HG03045 (cell line): ENCODE measurements around the gene LRP1B.

Experiments used
- ATAC-seq: cut with Tn5 transposase; IDR thresholded peaks from one replicate; pipeline ENCODE4 v1.9.1; 2021; ENCODE audit warnings: mild to moderate bottlenecking, moderate library complexity; ENCODE audit not compliant: unreplicated experiment

Gene LRP1B

GRCh38 chr2:142131010-142131669 lies at the start of gene LRP1B:
Gene LRP1B, minus strand, starts transcription at chr2:142131016. Its CDS starts 287 bp downstream, at chr2:142130729.
- ATAC-seq, result peak; percentile 69

- ATAC-seq, result no peak
Measured at GRCh38 chr2:142179686-142180085, 48.9 kb upstream of the LRP1B start.

GRCh38 chr2:142178604-142179003 lies 47.8 kb upstream of the LRP1B start:
- no peak for ATAC-seq

- ATAC-seq, result no peak
Measured at GRCh38 chr2:142176941-142177340, 46.1 kb upstream of the LRP1B start.

GRCh38 chr2:142175813-142176338 lies 45.1 kb upstream of the LRP1B start:
- no peak for ATAC-seq

- ATAC-seq, result no peak
Measured at GRCh38 chr2:142174176-142174575, 43.4 kb upstream of the LRP1B start.

GRCh38 chr2:142170847-142171246 lies 40.0 kb upstream of the LRP1B start:
- no peak for ATAC-seq

GRCh38 chr2:142165790-142166189 lies 35.0 kb upstream of the LRP1B start:
- ATAC-seq, result peak; percentile 92

- no peak for ATAC-seq
Measured at GRCh38 chr2:142153601-142154000, 22.8 kb upstream of the LRP1B start.

GRCh38 chr2:142150453-142150852 lies 19.6 kb upstream of the LRP1B start:
- ATAC-seq, result no peak

- no peak for ATAC-seq
Measured at GRCh38 chr2:142144547-142144946, 13.7 kb upstream of the LRP1B start.

- ATAC-seq, result no peak
Measured at GRCh38 chr2:142142595-142142994, 11.8 kb upstream of the LRP1B start.

GRCh38 chr2:142140434-142140845 lies 9.6 kb upstream of the LRP1B start:
- ATAC-seq, result no peak

GRCh38 chr2:142139384-142139783 lies 8.6 kb upstream of the LRP1B start:
- ATAC-seq, result no peak

- no peak for ATAC-seq
Measured at GRCh38 chr2:142136571-142136970, 5.8 kb upstream of the LRP1B start.

GRCh38 chr2:142134911-142135310 lies 4.1 kb upstream of the LRP1B start:
- no peak for ATAC-seq

GRCh38 chr2:142130111-142131009 lies 456 bp downstream of the LRP1B start:
- peak; percentile 41 for ATAC-seq

GRCh38 chr2:142128105-142128504 lies 2.7 kb downstream of the LRP1B start:
- ATAC-seq, result no peak

- no peak for ATAC-seq
Measured at GRCh38 chr2:142127248-142127647, 3.6 kb downstream of the LRP1B start.

- no peak for ATAC-seq
Measured at GRCh38 chr2:142124706-142125105, 6.1 kb downstream of the LRP1B start.

- ATAC-seq, result no peak
Measured at GRCh38 chr2:142119347-142119746, 11.5 kb downstream of the LRP1B start.

- no peak for ATAC-seq
Measured at GRCh38 chr2:142112757-142113221, 18.0 kb downstream of the LRP1B start.
